Mesenchymal stem cell (in vitro differentiated cells and primary cell): ENCODE measurements around the gene CADM1.

Experiments
- DNase-seq: peaks from one replicate; pipeline ENCODE4 v3.0.0-alpha.2; 2013
- H2AFZ ChIP-seq: one replicate; pipeline ENCODE4 v1.6.1; 2013; ENCODE audit warnings: low read depth, mild to moderate bottlenecking, control low read depth, inconsistent platforms, low read length, moderate library complexity
- H2AK5ac ChIP-seq: 2 replicates; pipeline ENCODE4 v1.6.1; 2013; ENCODE audit warnings: low read length, moderate library complexity, mild to moderate bottlenecking, inconsistent platforms; ENCODE audit not compliant: severe bottlenecking
- H2BK120ac ChIP-seq: one replicate; pipeline ENCODE4 v1.6.1; 2013; ENCODE audit warnings: low read depth, mild to moderate bottlenecking, inconsistent platforms, low read length, moderate library complexity
- H2BK12ac ChIP-seq, 2 experiments: one replicate each; pipeline ENCODE4 v1.6.1; 2013; ENCODE audit warnings: inconsistent platforms in 2 of 2, low read length in 2 of 2, mild to moderate bottlenecking in 2 of 2, moderate library complexity in 2 of 2, control low read depth in 1 of 2
- H2BK15ac ChIP-seq: one replicate; pipeline ENCODE4 v1.6.1; 2013; ENCODE audit warnings: mild to moderate bottlenecking, low read depth, inconsistent platforms; ENCODE audit not compliant: poor library complexity, severe bottlenecking
- H2BK5ac ChIP-seq: 2 replicates; pipeline ENCODE4 v1.6.1; 2013; ENCODE audit warnings: low read depth, mild to moderate bottlenecking, low read length, control low read depth, inconsistent platforms; ENCODE audit not compliant: poor library complexity, severe bottlenecking
- H3K14ac ChIP-seq, 2 experiments: one replicate each; pipeline ENCODE4 v1.6.1; 2013; ENCODE audit warnings: inconsistent platforms in 2 of 2, low read length in 2 of 2, control low read depth in 1 of 2, mild to moderate bottlenecking in 1 of 2, moderate library complexity in 1 of 2
- H3K18ac ChIP-seq, 2 experiments: one replicate each; pipeline ENCODE4 v1.6.1; 2013; ENCODE audit warnings: inconsistent platforms in 2 of 2, low read length in 2 of 2, control low read depth in 1 of 2, low read depth in 1 of 2, mild to moderate bottlenecking in 1 of 2
- H3K23ac ChIP-seq, 2 experiments: one replicate each; pipeline ENCODE4 v1.6.1; 2013; ENCODE audit warnings: inconsistent platforms in 2 of 2, low read length in 2 of 2, mild to moderate bottlenecking in 2 of 2, moderate library complexity in 2 of 2, control low read depth in 1 of 2
- H3K27ac ChIP-seq: 2 replicates; pipeline ENCODE4 v1.5.1; 2013; ENCODE audit warnings: mild to moderate bottlenecking, moderate library complexity, low read length, control low read depth, inconsistent platforms; ENCODE audit not compliant: poor library complexity, severe bottlenecking
- H3K27me3 ChIP-seq, 2 experiments: 2 replicates each; pipeline versions ENCODE4 v1.6.1 to v1.7.0; 2013; ENCODE audit warnings: low read length in 2 of 2, mild to moderate bottlenecking in 2 of 2, moderate library complexity in 2 of 2, control low read depth in 1 of 2, inconsistent platforms in 1 of 2; ENCODE audit not compliant: control insufficient read depth in 1 of 2, insufficient read depth in 1 of 2
- H3K36me3 ChIP-seq, 2 experiments: 2 replicates each; pipeline versions ENCODE4 v1.6.1 to v1.7.0; 2013; ENCODE audit warnings: low read length in 2 of 2, control low read depth in 1 of 2, inconsistent platforms in 1 of 2, low read depth in 1 of 2, mild to moderate bottlenecking in 1 of 2; ENCODE audit not compliant: insufficient read depth in 2 of 2, control insufficient read depth in 1 of 2
- H3K4ac ChIP-seq, 2 experiments: one replicate each; pipeline ENCODE4 v1.6.1; 2013; ENCODE audit warnings: inconsistent platforms in 2 of 2, low read length in 2 of 2, mild to moderate bottlenecking in 2 of 2, moderate library complexity in 2 of 2, control low read depth in 1 of 2, low read depth in 1 of 2
- H3K4me1 ChIP-seq: 2 replicates; pipeline ENCODE4 v1.6.1; 2013; ENCODE audit warnings: low read depth, low read length, control low read depth; ENCODE audit not compliant: control insufficient read depth, insufficient read depth
- H3K4me2 ChIP-seq: 2 replicates; pipeline ENCODE4 v1.6.1; 2013; ENCODE audit warnings: low read length, mild to moderate bottlenecking, inconsistent platforms; ENCODE audit not compliant: poor library complexity, severe bottlenecking
- H3K4me3 ChIP-seq, 2 experiments: 2 replicates each; pipeline versions ENCODE4 v1.5.1 to v1.7.0; 2013; ENCODE audit warnings: low read length in 2 of 2, mild to moderate bottlenecking in 2 of 2, control low read depth in 1 of 2, low read depth in 1 of 2; ENCODE audit not compliant: insufficient read depth in 1 of 2
- H3K79me1 ChIP-seq: replicated peaks from 2 replicates; pipeline ENCODE4 v1.6.1; 2013; ENCODE audit warnings: mild to moderate bottlenecking, control low read depth, low read length, inconsistent platforms; ENCODE audit not compliant: poor library complexity, severe bottlenecking
- H3K9ac ChIP-seq: 2 replicates; pipeline ENCODE4 v1.7.0; 2013; ENCODE audit warnings: mild to moderate bottlenecking, low read length, moderate library complexity
- H3K9me3 ChIP-seq: 2 replicates; pipeline ENCODE4 v1.7.0; 2013; ENCODE audit warnings: mild to moderate bottlenecking, low read length; ENCODE audit not compliant: control insufficient read depth
- H4K8ac ChIP-seq: one replicate; pipeline ENCODE4 v1.6.1; 2013; ENCODE audit warnings: inconsistent platforms, mild to moderate bottlenecking, low read length, moderate library complexity
- H4K91ac ChIP-seq: one replicate; pipeline ENCODE4 v1.6.1; 2013; ENCODE audit warnings: mild to moderate bottlenecking, low read length, inconsistent platforms
- WGBS: methylation state at CpG from one replicate; pipeline ENCODE4 v1.1.7; 2013; ENCODE audit warnings: mixed read lengths; 5-methylcytosine and 5-hydroxymethylcytosine counted together

Gene CADM1

GRCh38 chr11:115276799-115277198 is 227.4 kb downstream of the CADM1 start:
- Histone ChIP-seq H4K8ac (no peak overlapping the region), H3K4ac (no peak overlapping the region), H3K18ac (no peak overlapping the region), H2BK15ac (no peak overlapping the region), H3K4me1 (peaks cover 5% of the 10 kb centered on the region), H3K14ac (no peak overlapping the region), H3K9me3 (no peaks in the 10 kb centered on the region), H3K4me2 (no peak overlapping the region), H2BK5ac (no peak overlapping the region), H3K27ac (no peak overlapping the region), H3K36me3 (no peaks in the 10 kb centered on the region), H2AK5ac (no peak overlapping the region), H4K91ac (no peak overlapping the region), H3K23ac (no peak overlapping the region), H2BK120ac (no peak overlapping the region), H3K79me1 (peaks cover 19% of the 10 kb centered on the region), H2AFZ (no peak overlapping the region), H3K9ac (no peak overlapping the region), H2BK12ac (no peak overlapping the region), H3K27me3 (no peaks in the 10 kb centered on the region), H3K4me3 (no peak overlapping the region)
- DNase-seq: no peak
- 97% methylated on average over 8 of the region's 8 CpGs for WGBS

DNA sequence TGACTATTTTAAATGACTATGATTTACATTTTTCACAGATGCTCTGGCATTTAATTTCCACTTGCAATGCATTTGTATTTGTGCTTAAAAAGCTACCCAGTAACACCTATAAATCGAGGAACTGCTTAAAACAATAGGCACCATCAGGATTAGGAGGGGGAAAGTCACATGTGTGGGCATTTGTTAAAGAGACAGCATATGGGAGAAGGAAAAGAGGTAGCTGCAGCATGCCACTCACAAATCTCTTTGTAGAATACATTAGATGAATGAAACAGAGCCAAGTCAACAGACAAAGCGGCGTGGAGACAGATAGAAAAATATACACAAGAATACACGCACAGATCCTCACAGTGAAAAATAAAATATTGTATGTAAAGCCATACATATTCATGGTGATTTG is 228.0 kb downstream of the CADM1 start:
- Histone ChIP-seq H3K9ac (no peak overlapping the region), H3K4me3 (no peak overlapping the region), H2BK5ac (no peak overlapping the region), H2AK5ac (no peak overlapping the region), H2BK120ac (no peak overlapping the region), H3K79me1 (peaks cover 19% of the 10 kb centered on the region), H3K27me3 (no peaks in the 10 kb centered on the region), H3K14ac (no peak overlapping the region), H3K4ac (no peak overlapping the region), H2AFZ (no peak overlapping the region), H3K27ac (no peak overlapping the region), H2BK15ac (no peak overlapping the region), H2BK12ac (no peak overlapping the region), H3K36me3 (no peaks in the 10 kb centered on the region), H4K91ac (no peak overlapping the region), H3K4me2 (no peak overlapping the region), H3K23ac (no peak overlapping the region), H4K8ac (no peak overlapping the region), H3K18ac (no peak overlapping the region), H3K9me3 (no peaks in the 10 kb centered on the region), H3K4me1 (peaks cover 5% of the 10 kb centered on the region)
- DNase-seq: no peak
- WGBS: 43% methylated on average over 1 of the region's 4 CpGs

DNA sequence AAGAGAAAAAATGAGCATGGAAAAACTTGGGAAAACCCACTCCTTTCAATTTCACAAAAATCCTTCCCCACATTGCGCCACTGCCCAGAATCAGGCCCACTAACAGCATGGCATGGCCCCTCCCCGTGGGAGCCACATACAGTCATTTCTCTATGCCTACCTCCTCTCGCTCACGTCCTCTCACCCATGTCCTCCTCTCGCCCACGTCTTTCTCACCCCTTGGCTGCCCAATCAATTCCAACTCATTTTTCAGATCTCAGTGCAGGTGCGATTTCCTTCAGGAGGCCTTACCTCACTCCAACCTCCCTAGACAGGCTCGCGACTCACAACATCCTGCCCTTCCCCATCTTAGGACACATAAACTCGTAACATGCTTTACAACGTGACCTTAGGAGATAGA is 229.2 kb downstream of the CADM1 start:
- no peak overlapping the region for H2BK120ac ChIP-seq
- H3K27ac ChIP-seq: no peak overlapping the region
- no peak overlapping the region for H3K4me2 ChIP-seq
- H3K23ac ChIP-seq: no peak overlapping the region
- H2BK15ac ChIP-seq: no peak overlapping the region
- no peak overlapping the region for H3K9ac ChIP-seq
- H2BK5ac ChIP-seq: no peak overlapping the region
- H3K79me1 ChIP-seq: peaks cover 21% of the 10 kb centered on the region
- no peaks in the 10 kb centered on the region for H3K36me3 ChIP-seq
- no peak for DNase-seq
- no peak overlapping the region for H2BK12ac ChIP-seq
- no peak overlapping the region for H3K14ac ChIP-seq
- H3K9me3 ChIP-seq: no peaks in the 10 kb centered on the region
- no peak overlapping the region for H3K4ac ChIP-seq
- H3K27me3 ChIP-seq: no peaks in the 10 kb centered on the region
- H4K91ac ChIP-seq: no peak overlapping the region
- 98% methylated on average over 8 of the region's 11 CpGs for WGBS
- no peak overlapping the region for H2AK5ac ChIP-seq
- no peak overlapping the region for H4K8ac ChIP-seq
- peaks cover 5% of the 10 kb centered on the region for H3K4me1 ChIP-seq
- no peak overlapping the region for H3K18ac ChIP-seq
- no peak overlapping the region for H3K4me3 ChIP-seq
- no peak overlapping the region for H2AFZ ChIP-seq

DNA sequence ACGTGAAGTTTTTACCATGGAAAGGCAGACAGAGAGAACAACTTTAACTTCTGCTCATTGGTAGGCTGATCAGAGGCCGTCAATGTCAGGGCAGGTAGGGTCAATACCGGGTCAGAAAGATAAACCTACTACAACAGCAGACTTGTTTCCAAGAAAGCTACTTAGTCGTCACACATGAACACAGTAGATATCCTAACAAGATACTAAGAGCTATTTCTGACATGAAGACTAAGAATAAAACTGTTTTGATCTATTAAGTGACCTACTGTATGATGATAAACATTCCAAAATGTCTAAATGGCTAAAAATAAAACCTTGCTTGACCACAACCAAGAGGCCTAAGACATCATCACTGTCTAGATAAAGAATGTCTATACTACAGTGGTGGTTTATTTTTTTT is 231.3 kb downstream of the CADM1 start:
- no peak overlapping the region for H2BK5ac ChIP-seq
- no peak overlapping the region for H3K9ac ChIP-seq
- H2BK15ac ChIP-seq: no peak overlapping the region
- H3K23ac ChIP-seq: no peak overlapping the region
- no peak overlapping the region for H3K4me3 ChIP-seq
- H3K4me2 ChIP-seq: no peak overlapping the region
- H2BK120ac ChIP-seq: no peak overlapping the region
- no peak overlapping the region for H3K14ac ChIP-seq
- H4K91ac ChIP-seq: no peak overlapping the region
- no peak overlapping the region for H3K27ac ChIP-seq
- no peak overlapping the region for H2AK5ac ChIP-seq
- H3K27me3 ChIP-seq: no peaks in the 10 kb centered on the region
- H3K4ac ChIP-seq: no peak overlapping the region
- H3K79me1 ChIP-seq: peaks cover 31% of the 10 kb centered on the region
- no peak overlapping the region for H2AFZ ChIP-seq
- no peak overlapping the region for H3K18ac ChIP-seq
- H2BK12ac ChIP-seq: no peak overlapping the region
- no peaks in the 10 kb centered on the region for H3K36me3 ChIP-seq
- WGBS: 100% methylated on average over 3 of the region's 4 CpGs
- no peaks in the 10 kb centered on the region for H3K9me3 ChIP-seq
- DNase-seq: no peak
- H4K8ac ChIP-seq: no peak overlapping the region
- H3K4me1 ChIP-seq: peaks cover 3% of the 10 kb centered on the region
